Type B pancreatic cell (in vitro differentiated cells): ENCODE results near the gene PIP4K2B. TPM values are rescaled to one million over a fixed set of nuclear protein-coding genes. Genes with fewer than 3 reads are reported as not detected.
A peak's percentile ranks its signal among the peaks of the same experiment; 100 is the strongest.

Experiments
- DNase-seq: peaks from one replicate; pipeline ENCODE4 v3.0.0; 2021; ENCODE audit warnings: mixed read lengths; ENCODE audit not compliant: unreplicated experiment; ENCODE audit errors: extremely low spot score
- H3K27ac Mint-ChIP-seq: 2 replicates; pipeline ENCODE4 v1.8.0; 2021; ENCODE audit warnings: mild to moderate bottlenecking, mixed read lengths
- H3K27me3 Mint-ChIP-seq: 2 replicates; pipeline ENCODE4 v1.8.0; 2021; ENCODE audit warnings: mixed read lengths
- H3K36me3 Mint-ChIP-seq: 2 replicates; pipeline ENCODE4 v1.8.0; 2021; ENCODE audit warnings: mixed read lengths
- H3K4me1 Mint-ChIP-seq: one replicate; pipeline ENCODE4 v1.8.0; 2021; ENCODE audit warnings: mixed read lengths; ENCODE audit not compliant: unreplicated experiment
- H3K4me3 Mint-ChIP-seq: 2 replicates; pipeline ENCODE4 v1.8.0; 2021; ENCODE audit warnings: mild to moderate bottlenecking, mixed read lengths
- H3K9me3 Mint-ChIP-seq: 2 replicates; pipeline ENCODE4 v1.8.0; 2021; ENCODE audit warnings: mixed read lengths
- total RNA-seq: library from RNA; stranded (reverse); gene quantifications from 2 replicates; pipeline ENCODE4 v1.2.1, GENCODE V29; 2021; ENCODE audit warnings: low replicate concordance
- TF ChIP-seq, protein P1 (sequence below): fragments of 200-600 bp; sonication (generic); conservative IDR thresholded peaks from 2 replicates; pipeline ENCODE4 v1.5.0; 2021; ENCODE audit warnings: antibody characterized with exemption, mild to moderate bottlenecking

Gene PIP4K2B
- total RNA-seq, 1 donor from 2014 or later: 72.6 TPM

DNA sequence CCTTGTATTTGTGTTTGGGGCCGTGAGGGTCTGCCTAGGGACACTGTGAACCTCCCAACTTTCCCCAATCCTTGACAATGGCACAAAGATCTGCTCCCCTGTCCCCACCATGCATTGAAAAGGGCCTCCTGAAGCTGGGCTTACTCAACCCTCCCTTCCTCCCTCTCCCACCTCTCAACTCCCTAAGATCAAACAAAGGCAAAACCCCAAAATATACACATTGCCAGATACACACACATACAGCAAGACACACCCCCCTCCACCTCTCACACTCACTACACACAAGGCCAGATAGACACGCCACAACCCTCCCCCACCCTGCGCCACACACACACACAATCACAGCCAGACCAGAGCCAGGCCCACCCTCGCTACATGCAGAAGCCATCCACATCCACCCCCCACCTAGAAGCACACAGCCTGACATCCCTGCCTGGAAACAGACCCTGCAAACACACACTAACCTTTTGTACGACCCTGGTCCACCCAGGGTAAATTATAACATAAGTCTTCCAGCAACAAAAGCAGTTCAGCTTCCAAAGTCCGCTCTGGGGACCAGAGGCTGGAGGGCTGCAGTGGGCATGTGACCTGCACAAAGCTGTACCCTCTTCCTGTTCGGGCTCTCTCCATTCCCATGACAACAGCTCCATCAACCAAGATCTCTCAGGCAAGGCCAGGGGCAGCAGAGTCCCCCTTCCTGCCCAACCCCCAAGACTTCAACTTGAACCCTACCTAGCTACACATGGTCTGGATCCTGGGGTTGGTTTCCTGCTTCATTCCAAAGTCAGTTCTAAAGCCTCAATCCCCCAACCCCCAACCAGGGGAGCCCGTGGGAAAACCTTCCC lies 53.1 kb downstream of the PIP4K2B start:
- Mint-ChIP-seq H3K4me3 (peak overlapping the region; percentile 89), H3K27ac (peak overlapping the region; percentile 80), H3K4me1 (peaks cover 53% of the 10 kb centered on the region), H3K36me3 (no peaks in the 10 kb centered on the region), H3K9me3 (no peaks in the 10 kb centered on the region), H3K27me3 (peaks cover 5% of the 10 kb centered on the region)
- DNase-seq: no peak
- TF ChIP-seq, protein P1, sequence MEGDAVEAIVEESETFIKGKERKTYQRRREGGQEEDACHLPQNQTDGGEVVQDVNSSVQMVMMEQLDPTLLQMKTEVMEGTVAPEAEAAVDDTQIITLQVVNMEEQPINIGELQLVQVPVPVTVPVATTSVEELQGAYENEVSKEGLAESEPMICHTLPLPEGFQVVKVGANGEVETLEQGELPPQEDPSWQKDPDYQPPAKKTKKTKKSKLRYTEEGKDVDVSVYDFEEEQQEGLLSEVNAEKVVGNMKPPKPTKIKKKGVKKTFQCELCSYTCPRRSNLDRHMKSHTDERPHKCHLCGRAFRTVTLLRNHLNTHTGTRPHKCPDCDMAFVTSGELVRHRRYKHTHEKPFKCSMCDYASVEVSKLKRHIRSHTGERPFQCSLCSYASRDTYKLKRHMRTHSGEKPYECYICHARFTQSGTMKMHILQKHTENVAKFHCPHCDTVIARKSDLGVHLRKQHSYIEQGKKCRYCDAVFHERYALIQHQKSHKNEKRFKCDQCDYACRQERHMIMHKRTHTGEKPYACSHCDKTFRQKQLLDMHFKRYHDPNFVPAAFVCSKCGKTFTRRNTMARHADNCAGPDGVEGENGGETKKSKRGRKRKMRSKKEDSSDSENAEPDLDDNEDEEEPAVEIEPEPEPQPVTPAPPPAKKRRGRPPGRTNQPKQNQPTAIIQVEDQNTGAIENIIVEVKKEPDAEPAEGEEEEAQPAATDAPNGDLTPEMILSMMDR: no peak

GRCh38 chr17:38745545-38745944 lies 53.8 kb downstream of the PIP4K2B start:
- no peak for DNase-seq
- Mint-ChIP-seq H3K27ac (peak overlapping the region; percentile 80), H3K4me1 (peaks cover 47% of the 10 kb centered on the region), H3K9me3 (no peaks in the 10 kb centered on the region), H3K4me3 (peak overlapping the region; percentile 89), H3K36me3 (no peaks in the 10 kb centered on the region), H3K27me3 (no peaks in the 10 kb centered on the region)
- TF ChIP-seq, protein P1: no peak

DNA sequence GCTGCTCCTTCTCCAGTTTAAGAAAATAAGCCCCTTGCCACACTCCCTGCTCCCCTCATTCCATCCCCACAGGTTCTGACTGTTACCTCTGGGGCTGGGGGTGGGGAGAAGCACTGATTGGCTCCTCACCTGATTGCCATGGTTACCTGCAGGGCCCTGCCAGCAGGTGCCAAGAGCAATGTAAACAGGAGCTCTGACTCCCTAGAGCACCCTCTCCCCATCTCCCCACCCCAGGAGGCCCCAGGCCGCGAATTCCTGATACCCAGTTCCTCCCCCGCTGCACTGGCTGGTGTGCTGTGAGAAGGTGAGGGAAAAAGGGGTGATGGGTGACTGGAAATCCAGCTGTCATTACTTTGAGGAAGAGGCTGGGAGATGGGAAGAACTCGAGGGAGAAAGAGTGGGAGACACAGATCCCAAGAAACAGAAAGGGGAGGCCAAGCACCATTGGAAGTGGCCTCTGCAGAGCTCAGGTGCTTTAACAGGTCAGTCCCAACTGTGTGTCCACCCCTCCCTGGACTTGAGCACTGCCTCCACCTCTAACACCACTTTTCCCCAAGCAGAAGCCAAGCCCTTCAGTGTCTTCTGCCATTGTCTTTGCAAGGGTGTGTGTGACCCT lies 55.7 kb downstream of the PIP4K2B start:
- H3K4me3 Mint-ChIP-seq: peak overlapping the region; percentile 62
- H3K4me1 Mint-ChIP-seq: peaks cover 47% of the 10 kb centered on the region
- no peaks in the 10 kb centered on the region for H3K9me3 Mint-ChIP-seq
- TF ChIP-seq, protein P1: no peak
- H3K27ac Mint-ChIP-seq: peak overlapping the region; percentile 56
- H3K36me3 Mint-ChIP-seq: no peaks in the 10 kb centered on the region
- H3K27me3 Mint-ChIP-seq: no peaks in the 10 kb centered on the region
- no peak for DNase-seq

GRCh38 chr17:38742411-38743308 lies 56.7 kb downstream of the PIP4K2B start:
- no peaks in the 10 kb centered on the region for H3K9me3 Mint-ChIP-seq
- peak overlapping the region; percentile 81 for H3K27ac Mint-ChIP-seq
- peak overlapping the region; percentile 72 for H3K4me3 Mint-ChIP-seq
- H3K36me3 Mint-ChIP-seq: peaks cover 4% of the 10 kb centered on the region
- H3K27me3 Mint-ChIP-seq: no peaks in the 10 kb centered on the region
- H3K4me1 Mint-ChIP-seq: peaks cover 50% of the 10 kb centered on the region
- DNase-seq: no peak
- TF ChIP-seq, protein P1: no peak

- Mint-ChIP-seq H3K27me3 (no peaks in the 10 kb centered on the region), H3K36me3 (peaks cover 4% of the 10 kb centered on the region), H3K4me3 (peak overlapping the region; percentile 72), H3K9me3 (no peaks in the 10 kb centered on the region), H3K27ac (peak overlapping the region; percentile 81), H3K4me1 (peaks cover 50% of the 10 kb centered on the region)
- DNase-seq: no peak
- TF ChIP-seq, protein P1: no peak
These were observed 57.4 kb downstream of the PIP4K2B start for GRCh38 chr17:38741921-38742410.
